Cardiac fibroblast (primary cell): ENCODE measurements around the gene LIMA1.
A peak's percentile ranks its signal among the peaks of the same experiment; 100 is the strongest.

Source experiments
- DNase-seq, 2 donors: peaks; one replicate each; pipeline versions ENCODE4 v3.0.0 to v3.0.0-alpha.2; 2010; ENCODE audit warnings: low read depth in 2 of 2
- H3K4me3 ChIP-seq, 2 donors: replicated peaks in 1 of 2; 1 replicate in 1 of 2; 2 replicates in 1 of 2; pipeline ENCODE4 v1.5.1; 2011; ENCODE audit warnings: low read depth in 2 of 2, low read length in 2 of 2, mild to moderate bottlenecking in 2 of 2, moderate library complexity in 1 of 2
- CTCF ChIP-seq: IDR thresholded peaks from one replicate; pipeline ENCODE4 v1.5.1; 2011; ENCODE audit warnings: low read depth, mild to moderate bottlenecking, low read length, inconsistent platforms

The LIMA1 gene

GRCh38 chr12:50240792-50241114, 42.6 kb downstream of the LIMA1 start:
- H3K4me3 ChIP-seq = no peak overlapping the region
- TF ChIP-seq CTCF = no peak
- peak; percentile 20 to 64 for DNase-seq

- no peak for TF ChIP-seq CTCF
- H3K4me3 ChIP-seq = no peak overlapping the region
- no peak for DNase-seq
These were observed 43.1 kb downstream of the LIMA1 start for GRCh38 chr12:50240096-50240791.

GRCh38 chr12:50239355-50239891, 43.9 kb downstream of the LIMA1 start:
- DNase-seq = no peak
- no peak for TF ChIP-seq CTCF
- no peak overlapping the region for H3K4me3 ChIP-seq

GRCh38 chr12:50234347-50234746, 49.0 kb downstream of the LIMA1 start:
- no peak overlapping the region for H3K4me3 ChIP-seq
- TF ChIP-seq CTCF = no peak
- peak in 1 of 2 donors; percentile 56 for DNase-seq

GRCh38 chr12:50232771-50233209, 50.5 kb downstream of the LIMA1 start:
- no peak overlapping the region for H3K4me3 ChIP-seq
- no peak for TF ChIP-seq CTCF
- DNase-seq = no peak

GRCh38 chr12:50232206-50232605, 51.1 kb downstream of the LIMA1 start:
- H3K4me3 ChIP-seq = no peak overlapping the region
- TF ChIP-seq CTCF = no peak
- no peak for DNase-seq

- DNase-seq = no peak
- TF ChIP-seq CTCF = no peak
- no peak overlapping the region for H3K4me3 ChIP-seq
These were observed 52.0 kb downstream of the LIMA1 start for GRCh38 chr12:50231346-50231745.
